CD4-positive, CD25-positive, alpha-beta regulatory T cell (primary cell): Measurements from ENCODE around the gene PARD6G. TPM values are rescaled to one million over a fixed set of nuclear protein-coding genes. Genes with fewer than 3 reads are reported as not detected.
"Not testable (repeated sequence)": the region's sequence is repeated elsewhere in the genome, so short reads cannot be mapped to it uniquely, and the experiment has no call there.

Experiments
- ATAC-seq, 2 donors: fragments of 150-1000 bp; cut with Tn5 transposase; one replicate each; pipeline ENCODE4 v1.10.0; 2021; ENCODE audit warnings: low read depth in 2 of 2, moderate number of reproducible peaks in 2 of 2, moderate library complexity in 1 of 2
- DNase-seq, 3 donors: peaks; one replicate each; pipeline versions ENCODE4 v3.0.0 to v3.0.0-alpha.2; 2012 to 2022; ENCODE audit warnings: mixed read lengths in 1 of 3
- H3K27ac ChIP-seq: one replicate; pipeline ENCODE4 v1.7.0; 2013; ENCODE audit warnings: mild to moderate bottlenecking, low read length; ENCODE audit not compliant: insufficient read depth, poor library complexity, severe bottlenecking
- H3K27me3 ChIP-seq: one replicate; pipeline ENCODE4 v1.7.0; 2013; ENCODE audit warnings: low read length; ENCODE audit not compliant: control insufficient read depth, insufficient read depth
- H3K36me3 ChIP-seq: one replicate; pipeline ENCODE4 v1.7.0; 2013; ENCODE audit warnings: mild to moderate bottlenecking, low read length, moderate library complexity; ENCODE audit not compliant: control insufficient read depth, insufficient read depth
- H3K4me1 ChIP-seq: 2 replicates; pipeline ENCODE4 v1.7.0; 2013; ENCODE audit warnings: mild to moderate bottlenecking, low read length; ENCODE audit not compliant: insufficient read depth, control insufficient read depth, poor library complexity, severe bottlenecking
- H3K4me3 ChIP-seq: one replicate; pipeline ENCODE4 v1.7.0; 2013; ENCODE audit warnings: low read depth, mild to moderate bottlenecking, low read length, moderate library complexity
- H3K9me3 ChIP-seq, 2 experiments: 1 replicate in 1 of 2; 2 replicates in 1 of 2; pipeline ENCODE4 v1.7.0; 2013; ENCODE audit warnings: low read length in 2 of 2, mild to moderate bottlenecking in 1 of 2, moderate library complexity in 1 of 2; ENCODE audit not compliant: control insufficient read depth in 2 of 2
- H3K27ac Mint-ChIP-seq, 3 donors: one replicate each; pipeline ENCODE4 v1.8.0; 2020 to 2022; ENCODE audit warnings: mild to moderate bottlenecking in 3 of 3, mixed read lengths in 3 of 3, moderate library complexity in 2 of 3
- H3K27me3 Mint-ChIP-seq: one replicate; pipeline ENCODE4 v1.8.0; 2022; ENCODE audit warnings: mild to moderate bottlenecking, mixed read lengths
- H3K36me3 Mint-ChIP-seq: one replicate; pipeline ENCODE4 v1.8.0; 2020; ENCODE audit warnings: mixed read lengths
- H3K4me1 Mint-ChIP-seq, 4 donors: one replicate each; pipeline ENCODE4 v1.8.0; 2020 to 2022; ENCODE audit warnings: mixed read lengths in 4 of 4, mild to moderate bottlenecking in 1 of 4
- H3K4me3 Mint-ChIP-seq, 4 donors: one replicate each; pipeline ENCODE4 v1.8.0; 2020 to 2022; ENCODE audit warnings: mild to moderate bottlenecking in 4 of 4, mixed read lengths in 4 of 4, moderate library complexity in 3 of 4
- H3K9me3 Mint-ChIP-seq, 7 donors: one replicate each; pipeline ENCODE4 v1.8.0; 2020 to 2022; ENCODE audit warnings: mixed read lengths in 7 of 7, mild to moderate bottlenecking in 3 of 7, moderate library complexity in 2 of 7
- polyA plus RNA-seq, 4 donors: library from polyadenylated mRNA; unstranded; fragments of 300-500 nt; fragmentation: Illumina TruSeq; gene quantifications; one replicate each; pipeline ENCODE4 v1.2.3, GENCODE V29; 2021
- total RNA-seq: library from RNA; stranded (reverse); gene quantifications from one replicate; pipeline ENCODE4 v1.2.3, GENCODE V29; 2022

PARD6G gene, protein sequence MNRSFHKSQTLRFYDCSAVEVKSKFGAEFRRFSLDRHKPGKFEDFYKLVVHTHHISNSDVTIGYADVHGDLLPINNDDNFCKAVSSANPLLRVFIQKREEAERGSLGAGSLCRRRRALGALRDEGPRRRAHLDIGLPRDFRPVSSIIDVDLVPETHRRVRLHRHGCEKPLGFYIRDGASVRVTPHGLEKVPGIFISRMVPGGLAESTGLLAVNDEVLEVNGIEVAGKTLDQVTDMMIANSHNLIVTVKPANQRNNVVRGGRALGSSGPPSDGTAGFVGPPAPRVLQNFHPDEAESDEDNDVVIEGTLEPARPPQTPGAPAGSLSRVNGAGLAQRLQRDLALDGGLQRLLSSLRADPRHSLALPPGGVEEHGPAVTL
- total RNA-seq (0.20 TPM), polyA plus RNA-seq (under 1 TPM; 0.36 to 0.48 (median 0.43) TPM)

GRCh38 chr18:80247393-80247841, at the start of gene PARD6G:
Gene PARD6G (minus strand): TSS chr18:80247514. CDS start chr18:80247348, 166 bp downstream.
- peak within 1 kb of the TSS; percentile 29 to 58 (median 48) for H3K4me3 Mint-ChIP-seq
- H3K27ac Mint-ChIP-seq: no peak within 1 kb of the TSS
- H3K9me3 Mint-ChIP-seq: peaks cover 0 to 2% (median 0%) of the 10 kb centered on the region in 7 donors
- peaks cover 43% of the 10 kb centered on the region for H3K27me3 Mint-ChIP-seq
- peaks cover 9% of the 10 kb centered on the region for H3K4me1 ChIP-seq
- no peaks in the 10 kb centered on the region for H3K36me3 Mint-ChIP-seq
- no peaks in the 10 kb centered on the region for H3K36me3 ChIP-seq
- no peak within 1 kb of the TSS for H3K4me3 ChIP-seq
- no peaks in the 10 kb centered on the region for H3K9me3 ChIP-seq
- DNase-seq (peak; percentile 5 to 32 (median 28)), ATAC-seq (peak; percentile 65)
- no peak within 1 kb of the TSS for H3K27ac ChIP-seq
- H3K4me1 Mint-ChIP-seq: peaks cover 0 to 9% (median 0%) of the 10 kb centered on the region in 4 donors
- peaks cover 13% of the 10 kb centered on the region for H3K27me3 ChIP-seq

- not testable (repeated sequence) for ATAC-seq, H3K36me3 ChIP-seq, H3K27ac ChIP-seq, H3K36me3 Mint-ChIP-seq, H3K27me3 Mint-ChIP-seq, H3K27me3 ChIP-seq, H3K4me1 Mint-ChIP-seq, H3K9me3 Mint-ChIP-seq, H3K9me3 ChIP-seq, H3K4me1 ChIP-seq, H3K4me3 ChIP-seq
- DNase-seq: peak; percentile 6 to 10 (median 6)
- H3K27ac Mint-ChIP-seq: peak overlapping the region in 1 of 3 donors; percentile 32
- H3K4me3 Mint-ChIP-seq: peak overlapping the region in 2 of 4 donors; percentile 24 to 73
These were observed 15.1 kb upstream of the PARD6G start for GRCh38 chr18:80262241-80263033.

GRCh38 chr18:80259610-80260009, 12.3 kb upstream of the PARD6G start:
- no peak overlapping the region for H3K27ac ChIP-seq
- no peaks in the 10 kb centered on the region for H3K9me3 ChIP-seq

GRCh38 chr18:80258640-80259039, 11.3 kb upstream of the PARD6G start:
- no peaks in the 10 kb centered on the region for H3K27me3 ChIP-seq
- peaks cover 5% of the 10 kb centered on the region for H3K27me3 Mint-ChIP-seq
- H3K27ac Mint-ChIP-seq: no peak overlapping the region
- no peaks in the 10 kb centered on the region for H3K9me3 ChIP-seq
- DNase-seq (no peak), ATAC-seq (no peak)
- H3K4me1 ChIP-seq: no peaks in the 10 kb centered on the region
- peaks cover 0 to 3% (median 0%) of the 10 kb centered on the region in 7 donors for H3K9me3 Mint-ChIP-seq
- no peak overlapping the region for H3K4me3 Mint-ChIP-seq
- no peaks in the 10 kb centered on the region for H3K36me3 ChIP-seq
- H3K27ac ChIP-seq: no peak overlapping the region
- no peak overlapping the region for H3K4me3 ChIP-seq
- H3K36me3 Mint-ChIP-seq: no peaks in the 10 kb centered on the region
- no peaks in the 10 kb centered on the region for H3K4me1 Mint-ChIP-seq

More at GRCh38 chr18:80259610-80260009, 12.3 kb upstream of the PARD6G start:
- Histone ChIP-seq H3K4me3 (no peak overlapping the region), H3K4me1 (no peaks in the 10 kb centered on the region), H3K36me3 (no peaks in the 10 kb centered on the region), H3K27me3 (no peaks in the 10 kb centered on the region)
- no peak overlapping the region for H3K27ac Mint-ChIP-seq
- peaks cover 0 to 1% (median 0%) of the 10 kb centered on the region in 7 donors for H3K9me3 Mint-ChIP-seq
- H3K4me1 Mint-ChIP-seq: no peaks in the 10 kb centered on the region
- H3K4me3 Mint-ChIP-seq: no peak overlapping the region
- peaks cover 5% of the 10 kb centered on the region for H3K27me3 Mint-ChIP-seq
- no peak for DNase-seq
- no peaks in the 10 kb centered on the region for H3K36me3 Mint-ChIP-seq
- no peak for ATAC-seq

DNA sequence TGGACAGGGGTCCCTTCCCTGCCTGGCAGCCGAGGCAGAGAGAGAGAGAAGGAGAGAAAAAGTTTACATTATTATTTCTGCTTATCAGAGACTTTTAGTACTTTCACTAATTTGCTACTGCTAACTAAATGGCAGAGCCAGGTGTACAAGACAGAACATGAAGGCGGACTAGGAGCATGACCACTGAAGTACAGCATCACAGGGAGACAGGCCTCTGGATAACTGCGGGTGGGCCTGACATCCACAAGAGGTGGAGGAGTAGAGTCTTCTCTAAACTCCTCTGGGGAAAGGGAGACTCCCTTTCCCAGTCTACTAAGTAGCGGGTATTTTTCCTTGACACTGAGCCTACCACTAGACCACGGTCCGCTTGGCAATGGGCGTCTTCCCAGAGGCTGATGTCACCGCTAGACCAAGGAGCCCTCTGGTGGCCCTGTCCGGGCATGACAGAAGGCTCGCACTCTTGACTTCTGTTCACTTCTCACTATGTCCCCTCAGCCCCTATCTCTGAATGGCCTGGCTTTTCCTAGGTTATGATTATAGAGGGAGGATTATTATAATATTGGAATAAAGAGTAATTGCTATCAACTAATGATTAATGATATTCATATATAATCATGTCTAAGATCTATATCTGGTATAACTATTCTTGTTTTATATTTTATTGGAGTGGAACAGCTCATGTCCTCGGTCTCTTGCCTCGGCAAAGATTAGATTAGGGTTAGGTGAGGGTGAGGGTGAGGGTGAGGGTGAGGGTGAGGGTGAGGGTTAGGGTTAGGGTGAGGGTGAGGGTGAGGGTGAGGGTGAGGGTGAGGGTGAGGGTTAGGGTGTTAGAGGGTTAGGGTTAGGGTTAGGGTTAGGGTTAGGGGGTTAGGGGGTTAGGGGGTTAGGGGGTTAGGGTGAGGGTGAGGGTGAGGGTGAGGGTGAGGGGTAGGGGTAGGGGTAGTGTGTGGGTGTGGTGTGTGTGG, 10.5 kb upstream of the PARD6G start:
- not testable (repeated sequence) for ATAC-seq, H3K4me3 Mint-ChIP-seq, H3K27ac Mint-ChIP-seq, H3K4me1 ChIP-seq, H3K36me3 ChIP-seq, H3K4me3 ChIP-seq, H3K27me3 ChIP-seq, H3K36me3 Mint-ChIP-seq, H3K9me3 Mint-ChIP-seq, H3K9me3 ChIP-seq, H3K4me1 Mint-ChIP-seq, H3K27ac ChIP-seq
- peaks cover 12% of the 10 kb centered on the region for H3K27me3 Mint-ChIP-seq
- DNase-seq: peak; percentile 10 to 46 (median 16)

DNA sequence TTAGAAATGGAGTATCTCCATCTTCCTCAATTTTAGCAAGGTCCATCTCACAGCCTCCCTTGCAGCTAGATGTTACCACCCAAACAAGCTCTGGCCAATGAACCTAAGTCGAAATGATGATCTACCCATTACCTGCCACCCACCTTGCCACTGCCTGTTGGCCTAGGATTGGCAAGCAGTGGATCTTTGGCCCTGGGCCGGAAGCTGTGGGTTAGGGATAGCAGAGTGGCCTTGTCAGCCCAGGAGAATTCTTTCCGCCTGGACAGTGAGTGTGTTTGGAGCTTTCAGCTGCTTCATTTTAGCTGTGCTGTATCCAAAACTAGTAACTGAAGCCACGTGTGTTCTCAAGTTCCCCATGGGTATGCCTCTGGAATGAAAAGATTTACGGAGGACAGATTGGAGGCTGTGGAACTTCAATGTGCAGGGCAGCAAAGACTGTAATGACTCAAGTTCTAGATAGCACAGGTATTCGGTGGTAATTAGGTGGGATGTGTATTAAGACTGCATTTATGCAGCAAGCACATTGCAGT, 7.7 kb upstream of the PARD6G start:
- Mint-ChIP-seq H3K4me1 (no peaks in the 10 kb centered on the region), H3K36me3 (no peaks in the 10 kb centered on the region), H3K4me3 (no peak overlapping the region), H3K27ac (no peak overlapping the region), H3K9me3 (peaks cover 0 to 3% (median 0%) of the 10 kb centered on the region in 7 donors), H3K27me3 (peaks cover 12% of the 10 kb centered on the region)
- Histone ChIP-seq H3K27me3 (no peaks in the 10 kb centered on the region), H3K4me3 (no peak overlapping the region), H3K36me3 (no peaks in the 10 kb centered on the region), H3K27ac (no peak overlapping the region), H3K4me1 (no peaks in the 10 kb centered on the region), H3K9me3 (no peaks in the 10 kb centered on the region)
- DNase-seq (no peak), ATAC-seq (no peak)
